Omental fat pad (tissue), 4 donors: ENCODE data around the gene MYT1. TPM values are rescaled to one million over a fixed set of nuclear protein-coding genes. Genes with fewer than 3 reads are reported as not detected.

Source experiments
- ATAC-seq: fragments of 150-250 bp; one replicate; pipeline ENCODE4 v1.9.1; 2016; ENCODE audit warnings: mild to moderate bottlenecking, moderate library complexity; ENCODE audit not compliant: low FRiP score
- DNase-seq: peaks from one replicate; pipeline ENCODE4 v3.0.0-alpha.2; 2019; ENCODE audit warnings: low spot score
- CTCF ChIP-seq, 3 donors: fragments of 450-650 bp; IDR thresholded peaks; one replicate each; pipeline ENCODE4 v1.5.1; 2016 to 2017; ENCODE audit warnings: antibody characterized with exemption in 3 of 3, mild to moderate bottlenecking in 3 of 3, moderate library complexity in 2 of 3
- total RNA-seq, 4 donors: library from RNA; depleted of rRNA; stranded (reverse); fragments of >200 nt; gene quantifications; one replicate each; pipeline ENCODE4 v1.1.0, GENCODE V29; 2016

The MYT1 gene
- total RNA-seq, 4 donors from 2014 or later, result not detected

DNA sequence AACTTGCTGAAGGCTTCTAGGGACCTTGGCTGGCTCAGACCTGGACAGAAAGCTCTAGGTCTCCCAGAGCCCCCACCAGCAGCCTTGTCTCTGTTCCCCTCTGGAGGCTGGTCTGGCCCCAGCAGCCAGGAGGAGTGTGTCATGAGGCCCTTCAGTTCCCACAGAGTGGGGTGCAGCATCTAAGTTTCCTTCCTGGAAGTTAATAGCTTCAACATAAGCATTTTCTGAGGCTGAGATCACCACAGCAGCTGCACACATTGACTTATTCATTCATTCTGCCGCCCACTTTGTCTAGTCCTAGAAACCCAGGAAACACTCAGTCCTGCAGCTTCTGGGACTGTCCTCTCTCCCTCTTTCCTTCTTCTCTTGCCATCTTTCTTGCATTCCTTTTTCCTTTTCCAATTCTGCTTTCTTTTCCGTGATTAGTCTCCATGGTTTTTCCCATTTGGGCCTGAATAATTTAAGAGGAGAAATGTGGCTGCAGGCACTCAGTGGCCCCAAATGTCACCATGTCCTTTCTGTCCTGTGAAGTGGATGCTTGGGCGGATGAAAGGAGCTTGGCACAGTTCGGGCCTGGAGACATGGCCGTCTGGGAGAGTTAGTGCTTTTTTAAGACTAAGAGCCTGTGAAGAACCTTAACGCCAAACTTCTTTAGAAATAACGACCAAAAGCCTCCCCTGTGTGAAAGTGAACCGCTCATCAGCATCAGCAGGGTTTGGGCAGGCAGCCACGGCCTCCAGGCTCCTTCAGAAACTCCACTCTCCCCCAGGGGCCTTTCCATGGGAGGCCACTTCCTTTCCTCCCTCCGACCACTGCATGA lies 60.3 kb downstream of the MYT1 start:
- TF ChIP-seq CTCF (IDR thresholded peaks at IDR 0.05), result no peak
- ATAC-seq (no peak), DNase-seq (no peak)

DNA sequence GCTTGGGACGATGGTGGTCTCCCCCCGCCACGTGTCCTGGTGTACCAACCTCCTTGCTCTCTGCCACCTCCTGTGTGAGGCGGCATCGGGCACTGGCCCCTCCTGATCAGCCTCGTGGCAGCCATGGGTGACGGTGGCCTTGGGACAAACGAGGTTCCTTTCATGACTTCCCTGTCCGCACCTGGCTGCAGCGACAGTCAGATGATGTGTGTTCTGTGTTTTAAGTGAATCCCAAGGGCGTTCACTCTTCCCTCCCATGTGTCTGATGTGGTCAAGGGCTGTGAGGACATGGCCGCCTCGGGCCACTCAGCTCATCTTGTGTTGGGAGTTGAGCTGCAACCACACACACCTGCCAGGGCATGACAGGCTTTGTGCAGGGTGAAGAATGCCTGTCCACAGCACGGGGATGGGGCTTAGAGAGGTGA lies 60.9 kb downstream of the MYT1 start:
- ATAC-seq (no peak), DNase-seq (no peak)
- no peak for TF ChIP-seq CTCF (IDR thresholded peaks at IDR 0.05)

GRCh38 chr20:64225828-64226598 lies 61.8 kb downstream of the MYT1 start:
- DNase-seq (no peak), ATAC-seq (no peak)
- TF ChIP-seq CTCF (IDR thresholded peaks at IDR 0.05), result no peak

GRCh38 chr20:64226686-64227580 lies 62.7 kb downstream of the MYT1 start:
- TF ChIP-seq CTCF (IDR thresholded peaks at IDR 0.05), result no peak
- ATAC-seq (no peak), DNase-seq (no peak)

- no peak for TF ChIP-seq CTCF (IDR thresholded peaks at IDR 0.05)
- ATAC-seq, result no peak
Observed at GRCh38 chr20:64228086-64228653, 63.9 kb downstream of the MYT1 start.

DNA sequence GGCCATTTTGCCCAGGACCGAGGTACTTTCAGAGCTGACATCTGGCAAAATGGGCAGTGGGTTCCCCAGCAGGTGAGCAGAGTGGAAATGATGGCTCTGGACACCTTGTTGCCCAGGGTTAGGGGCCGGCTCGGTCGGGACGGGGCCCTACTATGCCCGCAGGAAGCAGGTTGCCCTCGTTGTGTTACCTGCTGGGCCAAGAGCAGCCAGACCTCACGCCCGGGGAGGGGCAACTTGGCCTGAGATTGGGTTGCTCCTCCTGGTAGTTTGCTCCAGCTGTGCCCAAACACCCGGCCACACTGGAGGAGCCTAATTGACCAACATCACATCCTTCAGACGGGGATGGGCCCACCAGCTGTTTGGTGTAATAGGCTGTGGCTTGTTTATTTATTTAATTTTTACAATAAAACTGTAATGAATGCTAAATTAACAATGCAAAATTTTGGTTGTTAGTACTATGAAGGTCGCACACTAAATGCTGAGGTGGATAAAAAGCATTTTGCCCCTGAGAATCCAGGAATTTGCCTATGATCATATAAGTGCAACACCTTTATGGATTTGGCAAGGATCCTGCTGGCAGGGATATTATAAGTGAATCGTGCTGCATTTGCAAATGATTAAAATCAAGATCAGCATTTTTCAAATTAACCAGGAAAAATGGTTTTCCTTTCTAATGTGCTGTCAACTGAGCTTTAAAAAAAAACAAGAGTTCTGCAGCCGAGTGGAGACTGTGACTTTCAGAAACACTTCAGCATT lies 64.7 kb downstream of the MYT1 start:
- no peak for DNase-seq
- no peak for TF ChIP-seq CTCF (IDR thresholded peaks at IDR 0.05)
- ATAC-seq, result no peak

More at GRCh38 chr20:64228086-64228653, 63.9 kb downstream of the MYT1 start:
- DNase-seq, result no peak
